Fibroblast of pulmonary artery (primary cell): ENCODE data around the gene NDNF.

Source experiments
- DNase-seq: peaks from one replicate; pipeline ENCODE4 v3.0.0-alpha.2; 2010; ENCODE audit warnings: low read depth
- H3K4me3 ChIP-seq: replicated peaks from 2 replicates; pipeline ENCODE4 v1.5.1; 2011; ENCODE audit warnings: low read depth, mild to moderate bottlenecking, control low read depth, low read length, moderate library complexity
- TF ChIP-seq, protein P1 (sequence below): IDR thresholded peaks from 2 replicates; pipeline ENCODE4 v1.5.1; 2011; ENCODE audit warnings: mild to moderate bottlenecking, control low read depth, low read length, inconsistent platforms; ENCODE audit errors: missing control alignments

NDNF gene, protein sequence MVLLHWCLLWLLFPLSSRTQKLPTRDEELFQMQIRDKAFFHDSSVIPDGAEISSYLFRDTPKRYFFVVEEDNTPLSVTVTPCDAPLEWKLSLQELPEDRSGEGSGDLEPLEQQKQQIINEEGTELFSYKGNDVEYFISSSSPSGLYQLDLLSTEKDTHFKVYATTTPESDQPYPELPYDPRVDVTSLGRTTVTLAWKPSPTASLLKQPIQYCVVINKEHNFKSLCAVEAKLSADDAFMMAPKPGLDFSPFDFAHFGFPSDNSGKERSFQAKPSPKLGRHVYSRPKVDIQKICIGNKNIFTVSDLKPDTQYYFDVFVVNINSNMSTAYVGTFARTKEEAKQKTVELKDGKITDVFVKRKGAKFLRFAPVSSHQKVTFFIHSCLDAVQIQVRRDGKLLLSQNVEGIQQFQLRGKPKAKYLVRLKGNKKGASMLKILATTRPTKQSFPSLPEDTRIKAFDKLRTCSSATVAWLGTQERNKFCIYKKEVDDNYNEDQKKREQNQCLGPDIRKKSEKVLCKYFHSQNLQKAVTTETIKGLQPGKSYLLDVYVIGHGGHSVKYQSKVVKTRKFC

DNA sequence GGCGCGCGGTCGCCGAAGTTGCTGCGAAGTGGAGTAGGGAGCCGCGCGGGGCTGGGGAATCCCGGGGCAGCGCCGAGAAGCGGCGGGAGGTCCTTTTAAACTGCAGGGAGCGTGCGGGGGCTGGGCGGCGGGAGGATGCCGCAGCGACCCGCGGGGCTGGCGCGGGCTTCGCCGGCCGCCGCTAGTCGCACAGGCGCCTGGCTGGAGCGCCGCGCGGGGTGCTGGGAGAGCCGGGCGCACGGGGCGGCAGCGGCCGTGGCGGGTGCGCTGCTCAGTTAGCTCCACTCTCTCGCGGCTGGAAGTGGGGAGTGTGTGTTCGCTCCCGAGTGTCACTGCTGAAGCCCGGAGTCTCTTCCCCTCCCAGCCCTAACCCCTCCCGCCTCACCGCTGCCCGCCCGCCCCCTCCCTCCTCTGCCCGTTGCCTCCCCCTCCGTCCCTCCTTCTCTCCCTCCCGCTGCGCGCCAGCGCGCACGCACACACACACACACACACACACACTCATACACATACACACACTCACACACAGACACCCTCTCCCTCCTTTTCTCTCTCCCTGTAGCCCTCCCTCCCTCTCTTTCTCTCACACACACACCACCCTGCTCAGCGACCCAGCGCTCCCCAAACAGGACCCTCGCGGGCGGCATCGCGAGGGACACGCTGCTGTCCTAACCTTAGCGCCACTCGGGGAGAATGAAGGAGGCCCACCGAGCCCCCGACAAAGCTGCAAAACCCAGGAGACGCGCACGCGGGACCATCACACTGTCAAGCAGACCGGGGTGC is at the start of gene NDNF:
TSS of gene NDNF (minus strand) at position 312 of the 780 bp plus-strand sequence. CDS start 26,698 bp downstream, outside the sequence.
- DNase-seq, result peak; percentile 36
- peak within 1 kb of the TSS; percentile 51 for H3K4me3 ChIP-seq
- TF ChIP-seq, protein P1, sequence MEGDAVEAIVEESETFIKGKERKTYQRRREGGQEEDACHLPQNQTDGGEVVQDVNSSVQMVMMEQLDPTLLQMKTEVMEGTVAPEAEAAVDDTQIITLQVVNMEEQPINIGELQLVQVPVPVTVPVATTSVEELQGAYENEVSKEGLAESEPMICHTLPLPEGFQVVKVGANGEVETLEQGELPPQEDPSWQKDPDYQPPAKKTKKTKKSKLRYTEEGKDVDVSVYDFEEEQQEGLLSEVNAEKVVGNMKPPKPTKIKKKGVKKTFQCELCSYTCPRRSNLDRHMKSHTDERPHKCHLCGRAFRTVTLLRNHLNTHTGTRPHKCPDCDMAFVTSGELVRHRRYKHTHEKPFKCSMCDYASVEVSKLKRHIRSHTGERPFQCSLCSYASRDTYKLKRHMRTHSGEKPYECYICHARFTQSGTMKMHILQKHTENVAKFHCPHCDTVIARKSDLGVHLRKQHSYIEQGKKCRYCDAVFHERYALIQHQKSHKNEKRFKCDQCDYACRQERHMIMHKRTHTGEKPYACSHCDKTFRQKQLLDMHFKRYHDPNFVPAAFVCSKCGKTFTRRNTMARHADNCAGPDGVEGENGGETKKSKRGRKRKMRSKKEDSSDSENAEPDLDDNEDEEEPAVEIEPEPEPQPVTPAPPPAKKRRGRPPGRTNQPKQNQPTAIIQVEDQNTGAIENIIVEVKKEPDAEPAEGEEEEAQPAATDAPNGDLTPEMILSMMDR, result no peak

DNA sequence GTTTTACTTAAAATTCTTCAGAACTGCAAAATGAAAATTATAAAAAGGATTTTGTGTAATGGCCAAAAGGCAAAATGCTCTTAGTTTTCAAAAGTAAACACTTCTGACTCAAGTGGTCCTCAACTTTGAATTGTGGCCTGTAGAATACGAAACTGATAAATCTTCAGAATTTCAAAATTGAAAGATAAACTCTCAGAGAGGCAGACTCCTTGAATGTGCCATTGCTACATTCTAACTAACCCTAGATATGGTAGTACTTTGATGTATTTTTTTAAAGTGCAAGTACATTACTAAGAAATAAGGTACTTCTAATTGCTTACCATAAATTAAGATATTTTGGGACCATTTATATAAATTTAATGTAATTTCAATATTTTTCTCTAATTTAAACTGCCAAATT is 47.4 kb upstream of the NDNF start:
- DNase-seq, result no peak
- H3K4me3 ChIP-seq, result no peak overlapping the region
- TF ChIP-seq, protein P1, result no peak

DNA sequence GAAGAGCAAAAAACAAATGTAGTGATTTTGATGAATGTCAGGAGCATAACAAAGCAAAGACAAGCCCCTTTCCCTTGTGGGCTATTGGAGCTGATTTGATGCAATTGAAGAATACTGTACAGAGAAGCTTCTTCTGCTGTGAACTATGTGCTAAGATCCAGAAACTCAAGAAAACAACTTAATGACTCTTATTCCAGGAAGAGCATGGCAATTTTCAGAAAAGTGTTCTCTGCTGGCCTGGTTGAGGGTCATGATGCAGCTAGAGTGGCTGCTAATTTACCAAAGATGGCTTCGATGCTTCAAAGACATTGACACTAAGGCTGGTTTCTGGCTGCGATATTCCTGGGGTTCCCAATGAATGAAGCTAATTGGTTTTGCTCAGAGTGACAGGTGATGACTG is 46.0 kb upstream of the NDNF start:
- no peak for DNase-seq
- TF ChIP-seq, protein P1, result no peak
- H3K4me3 ChIP-seq, result no peak overlapping the region

DNA sequence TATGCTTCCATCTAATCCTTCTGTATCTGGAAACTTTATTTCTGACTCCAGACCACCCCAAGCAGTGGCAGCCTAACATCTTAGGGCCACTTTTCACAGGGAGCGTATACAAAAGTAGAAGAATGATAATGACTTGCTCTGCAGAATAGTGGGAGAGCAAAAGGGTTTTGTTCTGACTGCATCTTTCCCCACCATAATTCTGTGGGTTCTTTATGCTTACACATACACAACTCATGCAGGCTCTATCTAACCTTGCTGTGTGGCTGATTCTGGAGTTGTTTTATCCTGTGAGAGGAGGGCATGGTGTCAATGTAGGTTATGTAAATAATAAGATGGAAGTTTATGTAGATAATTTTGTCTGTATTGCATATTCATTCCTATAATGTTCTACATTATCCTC is 42.4 kb upstream of the NDNF start:
- TF ChIP-seq, protein P1, result no peak
- no peak for DNase-seq
- no peak overlapping the region for H3K4me3 ChIP-seq

DNA sequence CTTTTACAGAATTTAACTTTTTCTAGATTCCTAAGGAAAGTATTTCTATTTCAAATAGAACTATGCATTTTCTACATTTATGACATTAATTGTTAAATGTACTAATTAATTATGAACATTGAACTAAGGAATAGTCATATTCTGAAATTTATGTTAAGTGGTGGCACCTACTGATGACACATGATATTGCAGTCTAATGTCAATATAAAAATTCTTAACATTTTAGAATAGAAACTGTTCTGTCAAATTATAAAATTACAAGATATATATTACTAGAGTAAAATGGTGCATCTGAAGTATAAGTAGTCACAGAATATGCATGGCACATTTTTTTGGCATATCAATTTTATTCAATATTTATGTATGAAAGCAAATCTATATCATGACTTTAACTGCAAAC is 40.2 kb upstream of the NDNF start:
- DNase-seq, result peak; percentile 7
- TF ChIP-seq, protein P1, result peak; percentile 40
- H3K4me3 ChIP-seq, result no peak overlapping the region

DNA sequence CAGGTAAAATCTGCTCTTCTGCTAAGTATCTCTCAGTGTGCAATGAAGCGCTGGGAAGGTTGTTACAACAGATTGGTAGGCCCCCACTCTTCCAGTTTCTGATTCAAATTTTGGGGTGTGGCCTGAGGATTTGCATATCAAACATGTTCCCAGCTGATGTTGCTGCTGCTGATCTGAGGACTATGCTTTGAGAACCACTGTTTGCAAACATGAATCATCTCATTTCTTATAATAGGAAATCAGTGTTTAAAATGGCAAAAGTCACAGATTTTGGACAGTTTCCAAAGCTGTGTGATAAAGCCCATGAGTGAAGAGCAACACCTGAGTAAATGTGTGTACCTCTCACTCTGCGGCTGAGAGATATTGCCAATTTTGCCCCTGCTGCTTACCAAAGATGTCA is 36.2 kb upstream of the NDNF start:
- H3K4me3 ChIP-seq, result no peak overlapping the region
- DNase-seq, result no peak
- TF ChIP-seq, protein P1, result no peak
